ENCODE measurements around the gene CD5L. TPM values are rescaled to one million over a fixed set of nuclear protein-coding genes. Genes with fewer than 3 reads are reported as not detected.

Gene CD5L
- total RNA-seq, 1 experiment from 2014 or later = not detected

DNA sequence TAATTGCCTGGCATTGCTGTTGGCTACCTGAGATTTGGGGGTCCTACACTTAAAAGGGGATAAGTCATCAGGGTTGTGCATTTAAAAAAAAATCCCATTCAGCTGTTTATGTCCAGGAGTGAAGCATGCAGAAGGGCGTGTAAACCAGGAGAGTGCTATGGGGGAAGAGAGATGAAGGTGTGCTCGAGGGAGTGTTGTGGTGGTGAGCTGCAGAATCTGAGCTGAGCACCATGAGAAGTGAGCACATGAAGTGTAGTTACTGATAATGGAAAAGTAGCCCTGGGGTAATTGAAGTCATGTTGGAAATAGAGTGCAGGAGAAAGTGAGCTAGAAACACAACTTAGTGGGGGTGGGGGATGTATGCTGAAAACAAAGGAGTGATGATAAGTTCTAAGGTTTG, 22.4 kb downstream of the CD5L start:
- BruUV-seq (replicated peaks) = no TSS peak
- intact Hi-C loops (cut with micrococcal nuclease; ENCODE audit: unreplicated experiment) = no loop called here
- POLR2A ChIA-PET (ENCODE audit: unreplicated experiment) = no interaction called here
- no peak overlapping the region for H3K27ac ChIP-seq
- H3K4me2 ChIP-seq = no peak overlapping the region
- TF ChIP-seq, protein P1, sequence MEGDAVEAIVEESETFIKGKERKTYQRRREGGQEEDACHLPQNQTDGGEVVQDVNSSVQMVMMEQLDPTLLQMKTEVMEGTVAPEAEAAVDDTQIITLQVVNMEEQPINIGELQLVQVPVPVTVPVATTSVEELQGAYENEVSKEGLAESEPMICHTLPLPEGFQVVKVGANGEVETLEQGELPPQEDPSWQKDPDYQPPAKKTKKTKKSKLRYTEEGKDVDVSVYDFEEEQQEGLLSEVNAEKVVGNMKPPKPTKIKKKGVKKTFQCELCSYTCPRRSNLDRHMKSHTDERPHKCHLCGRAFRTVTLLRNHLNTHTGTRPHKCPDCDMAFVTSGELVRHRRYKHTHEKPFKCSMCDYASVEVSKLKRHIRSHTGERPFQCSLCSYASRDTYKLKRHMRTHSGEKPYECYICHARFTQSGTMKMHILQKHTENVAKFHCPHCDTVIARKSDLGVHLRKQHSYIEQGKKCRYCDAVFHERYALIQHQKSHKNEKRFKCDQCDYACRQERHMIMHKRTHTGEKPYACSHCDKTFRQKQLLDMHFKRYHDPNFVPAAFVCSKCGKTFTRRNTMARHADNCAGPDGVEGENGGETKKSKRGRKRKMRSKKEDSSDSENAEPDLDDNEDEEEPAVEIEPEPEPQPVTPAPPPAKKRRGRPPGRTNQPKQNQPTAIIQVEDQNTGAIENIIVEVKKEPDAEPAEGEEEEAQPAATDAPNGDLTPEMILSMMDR (conservative IDR thresholded peaks at IDR 0.05) = no peak
- no peak for TF ChIP-seq EZH2 (IDR thresholded peaks at IDR 0.05; ENCODE audit: low read depth)
- no peaks in the 10 kb centered on the region for H3K9me2 ChIP-seq (ENCODE audit: insufficient read depth)
- no peaks in the 10 kb centered on the region for H3F3A ChIP-seq (ENCODE audit: insufficient read depth, low read depth)
- H3K36me3 ChIP-seq (ENCODE audit: low read depth) = no peaks in the 10 kb centered on the region
- H3K27me3 ChIP-seq (ENCODE audit: insufficient read depth, low read depth) = peaks cover 31% of the 10 kb centered on the region
- H2AFZ ChIP-seq = no peak overlapping the region
- H4K20me1 ChIP-seq (ENCODE audit: insufficient read depth) = no peaks in the 10 kb centered on the region; the same call in 1 of the 2 replicates
- H3K79me2 ChIP-seq (ENCODE audit: low read depth) = no peaks in the 10 kb centered on the region
- H3K4me1 ChIP-seq (replicated peaks; ENCODE audit: insufficient read depth) = no peaks in the 10 kb centered on the region
- no peaks in the 10 kb centered on the region; the same call in 1 of the 2 replicates for H3K9me3 ChIP-seq (ENCODE audit: insufficient read depth, low read depth)
- no peak for DNase-seq
- CTCF ChIA-PET = no interaction called here
- H3K4me3 ChIP-seq = no peak overlapping the region

DNA sequence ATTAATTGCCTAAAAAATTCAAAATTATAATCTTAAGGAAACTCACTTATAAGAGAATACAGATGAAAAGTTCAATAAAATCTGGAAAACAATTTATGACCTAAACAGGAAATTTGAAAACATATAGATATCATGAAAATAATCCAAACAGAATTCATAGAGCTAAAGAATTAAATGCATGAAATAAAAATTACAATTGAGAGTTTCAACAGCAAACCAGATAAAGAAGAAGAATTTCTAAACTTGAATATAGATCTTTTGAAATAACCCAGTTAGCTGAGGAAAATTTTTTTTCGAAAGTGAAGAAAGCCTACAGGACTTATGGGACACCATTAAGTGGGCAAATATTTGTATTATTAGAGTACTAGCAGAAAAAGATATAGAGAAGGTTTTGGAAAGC, 28.3 kb downstream of the CD5L start:
- DNase-seq = no peak
- Histone ChIP-seq H3K27me3 (ENCODE audit: insufficient read depth, low read depth) (no peaks in the 10 kb centered on the region), H3K9me2 (ENCODE audit: insufficient read depth) (no peaks in the 10 kb centered on the region), H4K20me1 (ENCODE audit: insufficient read depth) (no peaks in the 10 kb centered on the region), H3F3A (ENCODE audit: insufficient read depth, low read depth) (no peaks in the 10 kb centered on the region), H3K4me2 (no peak overlapping the region), H3K9me3 (ENCODE audit: insufficient read depth, low read depth) (no peaks in the 10 kb centered on the region), H2AFZ (no peak overlapping the region), H3K36me3 (ENCODE audit: low read depth) (no peaks in the 10 kb centered on the region), H3K4me3 (no peak overlapping the region), H3K79me2 (ENCODE audit: low read depth) (no peaks in the 10 kb centered on the region), H3K4me1 (replicated peaks; ENCODE audit: insufficient read depth) (no peaks in the 10 kb centered on the region), H3K27ac (no peak overlapping the region)
- ChIA-PET CTCF (no interaction called here), POLR2A (ENCODE audit: unreplicated experiment) (no interaction called here)
- intact Hi-C loops (cut with micrococcal nuclease; ENCODE audit: unreplicated experiment) = no loop called here
- BruUV-seq (replicated peaks) = no TSS peak
- TF ChIP-seq, protein P1 (conservative IDR thresholded peaks at IDR 0.05) = no peak
- no peak for TF ChIP-seq EZH2 (IDR thresholded peaks at IDR 0.05; ENCODE audit: low read depth)

DNA sequence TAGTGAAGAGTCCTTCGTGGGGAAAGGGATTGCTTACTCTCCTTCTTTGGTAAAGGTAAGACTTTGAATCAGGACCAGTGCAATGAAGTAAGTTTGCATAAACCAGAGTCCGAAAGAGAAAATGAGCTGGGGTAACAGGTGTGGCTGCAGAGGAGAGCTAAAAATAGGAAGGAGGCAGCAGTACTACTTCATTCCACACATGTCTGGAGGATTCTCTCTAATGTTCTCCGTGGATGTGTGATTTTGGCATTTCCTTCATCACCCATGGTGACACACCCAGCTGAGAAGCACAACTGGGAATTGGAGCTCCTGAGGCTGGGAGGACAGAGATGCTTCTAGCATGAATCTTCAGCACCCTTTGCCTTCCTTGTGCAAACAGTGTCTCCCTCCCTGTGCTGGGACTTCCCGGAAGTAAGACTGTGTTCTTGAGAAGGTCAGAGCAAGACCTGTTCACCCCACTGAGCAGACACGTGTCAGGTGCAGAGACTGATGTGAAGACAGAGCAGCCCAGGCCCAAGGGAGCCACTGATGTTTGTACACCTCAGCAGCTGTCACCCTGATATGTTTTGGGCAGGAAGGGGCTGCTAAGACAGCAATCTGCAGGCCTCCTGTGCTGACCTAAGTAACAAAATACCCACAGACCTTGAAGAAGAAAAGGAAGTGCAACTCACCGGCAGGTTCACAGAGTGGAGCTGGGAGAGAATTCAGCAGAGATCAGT, 35.0 kb downstream of the CD5L start:
- no peak overlapping the region for H3K27ac ChIP-seq
- no peaks in the 10 kb centered on the region for H3K79me2 ChIP-seq (ENCODE audit: low read depth)
- no peaks in the 10 kb centered on the region for H3K36me3 ChIP-seq (ENCODE audit: low read depth)
- TF ChIP-seq EZH2 (IDR thresholded peaks at IDR 0.05; ENCODE audit: low read depth) = no peak
- no peaks in the 10 kb centered on the region for H3K9me3 ChIP-seq (ENCODE audit: insufficient read depth, low read depth)
- no peaks in the 10 kb centered on the region for H3K9me2 ChIP-seq (ENCODE audit: insufficient read depth)
- H3K4me2 ChIP-seq = no peak overlapping the region
- ChIA-PET CTCF (no interaction called here), POLR2A (ENCODE audit: unreplicated experiment) (no interaction called here)
- H3K4me1 ChIP-seq (replicated peaks; ENCODE audit: insufficient read depth) = no peaks in the 10 kb centered on the region
- peaks cover 8% of the 10 kb centered on the region; the same call in 1 of the 2 replicates for H3K27me3 ChIP-seq (ENCODE audit: insufficient read depth, low read depth)
- H3F3A ChIP-seq (ENCODE audit: insufficient read depth, low read depth) = no peaks in the 10 kb centered on the region
- DNase-seq = no peak
- no peak overlapping the region for H3K4me3 ChIP-seq
- no peak overlapping the region for H2AFZ ChIP-seq
- intact Hi-C loops (cut with micrococcal nuclease; ENCODE audit: unreplicated experiment) = no loop called here
- H4K20me1 ChIP-seq (ENCODE audit: insufficient read depth) = no peaks in the 10 kb centered on the region
- BruUV-seq (replicated peaks) = no TSS peak

DNA sequence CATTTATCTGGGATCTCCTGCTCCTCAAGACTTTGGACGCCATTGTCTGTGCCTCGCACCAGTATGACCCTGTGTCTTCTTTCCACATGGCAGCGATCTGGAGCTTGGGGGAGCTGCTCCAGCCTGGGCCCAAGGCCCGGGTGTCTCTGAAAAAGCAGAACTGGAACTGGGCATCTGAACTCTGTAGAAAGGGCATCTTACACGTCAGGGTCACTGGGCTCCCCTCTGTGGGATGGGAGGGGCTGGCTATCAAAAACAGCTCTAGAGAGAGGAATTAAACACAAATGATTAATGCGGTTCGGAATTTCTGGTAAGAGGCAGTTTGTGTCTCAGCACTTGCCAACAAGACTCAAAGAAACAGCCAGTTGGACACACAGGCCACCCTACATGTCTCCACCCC, 37.8 kb downstream of the CD5L start:
- Histone ChIP-seq H3K4me3 (no peak overlapping the region), H3K9me2 (ENCODE audit: insufficient read depth) (no peaks in the 10 kb centered on the region; the same call in 1 of the 2 replicates), H3K4me2 (no peak overlapping the region), H3F3A (ENCODE audit: insufficient read depth, low read depth) (no peaks in the 10 kb centered on the region), H2AFZ (no peak overlapping the region), H3K27me3 (ENCODE audit: insufficient read depth, low read depth) (peaks cover 17% of the 10 kb centered on the region; the same call in 1 of the 2 replicates), H3K9me3 (ENCODE audit: insufficient read depth, low read depth) (no peaks in the 10 kb centered on the region), H3K36me3 (ENCODE audit: low read depth) (no peaks in the 10 kb centered on the region), H3K79me2 (ENCODE audit: low read depth) (no peaks in the 10 kb centered on the region), H3K27ac (no peak overlapping the region), H3K4me1 (replicated peaks; ENCODE audit: insufficient read depth) (no peaks in the 10 kb centered on the region), H4K20me1 (ENCODE audit: insufficient read depth) (no peaks in the 10 kb centered on the region)
- intact Hi-C loops (cut with micrococcal nuclease; ENCODE audit: unreplicated experiment) = no loop called here
- no peak for TF ChIP-seq EZH2 (IDR thresholded peaks at IDR 0.05; ENCODE audit: low read depth)
- TF ChIP-seq, protein P1 (conservative IDR thresholded peaks at IDR 0.05) = no peak
- CTCF ChIA-PET = no interaction called here
- POLR2A ChIA-PET (ENCODE audit: unreplicated experiment) = no interaction called here
- DNase-seq = no peak
- BruUV-seq (replicated peaks) = no TSS peak
